NCI-H524 (cell line): Measurements from ENCODE around the gene COX4I2.
"Not testable (repeated sequence)": the region's sequence is repeated elsewhere in the genome, so short reads cannot be mapped to it uniquely, and the experiment has no call there.

Source experiments
- DNase-seq, 2 experiments: peaks; one replicate each; lab custom pipeline; 2025; lab: John Stamatoyannopoulos, UW

The COX4I2 gene

DNA sequence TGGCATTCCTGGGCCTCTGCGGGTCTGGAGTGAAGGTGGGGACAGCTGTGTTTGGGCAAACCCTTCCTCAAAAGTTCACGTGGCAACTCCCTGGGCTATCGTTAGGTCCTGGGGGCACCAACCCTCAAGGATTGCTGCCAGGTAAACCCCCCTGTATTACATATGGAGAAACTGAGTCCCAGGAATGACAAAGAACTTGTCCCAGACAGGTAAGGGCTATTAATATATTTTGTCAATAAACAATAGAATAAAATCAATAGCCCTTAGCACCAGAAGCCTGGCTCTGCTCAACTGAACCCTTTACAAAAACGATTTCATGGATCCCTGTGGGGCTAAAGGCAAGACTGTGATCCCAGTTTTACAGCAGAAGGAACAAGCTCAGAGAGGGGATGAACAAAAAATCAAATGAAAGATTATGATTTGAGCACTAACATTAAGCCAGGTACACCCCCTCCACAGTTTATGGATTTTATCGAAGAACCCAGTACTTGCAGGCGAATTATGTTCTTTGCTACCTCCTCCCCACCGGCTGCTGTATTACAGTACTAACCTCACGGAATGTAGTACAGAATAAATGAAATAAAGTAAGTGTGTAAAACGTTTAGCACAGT is 30.0 kb upstream of the COX4I2 start:
- DNase-seq = peak in 1 of 2 experiments; percentile 50

DNA sequence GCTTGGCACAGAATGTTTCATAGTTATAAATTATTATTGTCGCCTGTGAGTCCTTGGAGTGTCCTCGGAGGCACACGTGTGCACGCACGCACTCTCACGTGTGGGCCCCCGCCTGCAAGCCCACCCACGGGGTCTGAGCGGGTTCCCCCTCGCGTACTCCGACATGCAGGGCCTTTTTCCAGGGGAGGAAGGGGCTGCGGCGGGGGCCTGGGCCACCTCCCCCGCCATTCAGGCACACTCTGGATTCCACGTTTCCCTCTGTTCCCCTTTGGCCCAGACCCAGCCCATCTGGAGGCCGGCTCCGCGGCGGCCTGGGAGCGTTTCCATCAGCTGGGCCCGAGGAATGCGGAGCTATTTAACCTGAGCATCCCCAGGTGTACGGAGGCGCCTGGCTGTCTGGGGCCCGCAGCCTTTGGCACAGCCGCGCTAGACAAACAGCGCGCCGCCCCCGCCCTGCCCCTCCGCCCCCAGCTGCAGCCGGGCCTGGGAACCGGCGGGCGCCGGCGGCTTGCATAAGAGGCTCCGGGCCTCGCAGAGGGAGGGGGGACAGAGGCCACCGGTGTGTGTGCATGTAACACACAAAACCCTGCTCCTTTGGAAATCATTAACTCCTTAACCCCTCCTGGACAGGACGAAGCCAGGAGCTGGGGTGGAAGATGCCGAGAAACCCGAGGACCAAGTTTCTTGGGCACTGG is 29.3 kb upstream of the COX4I2 start:
- peak; percentile 79 to 93 for DNase-seq

DNA sequence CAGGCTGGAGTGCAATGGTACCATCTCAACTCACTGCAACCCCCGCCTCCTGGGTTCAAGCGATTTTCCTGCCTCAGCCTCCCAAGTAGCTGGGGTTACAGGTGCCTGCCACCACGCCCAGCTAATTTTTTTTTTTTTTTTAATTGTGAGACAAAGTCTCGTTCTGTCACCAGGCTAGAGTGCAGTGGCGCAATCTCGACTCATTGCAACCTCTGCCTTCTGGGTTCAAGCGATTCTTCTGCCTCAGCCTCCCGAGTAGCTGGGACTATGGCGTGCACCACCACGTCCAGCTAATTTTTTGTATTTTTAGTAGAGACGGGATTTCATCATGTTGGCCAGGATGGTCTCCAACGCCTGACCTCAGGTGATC is 25.5 kb upstream of the COX4I2 start:
- DNase-seq = not testable (repeated sequence)

DNA sequence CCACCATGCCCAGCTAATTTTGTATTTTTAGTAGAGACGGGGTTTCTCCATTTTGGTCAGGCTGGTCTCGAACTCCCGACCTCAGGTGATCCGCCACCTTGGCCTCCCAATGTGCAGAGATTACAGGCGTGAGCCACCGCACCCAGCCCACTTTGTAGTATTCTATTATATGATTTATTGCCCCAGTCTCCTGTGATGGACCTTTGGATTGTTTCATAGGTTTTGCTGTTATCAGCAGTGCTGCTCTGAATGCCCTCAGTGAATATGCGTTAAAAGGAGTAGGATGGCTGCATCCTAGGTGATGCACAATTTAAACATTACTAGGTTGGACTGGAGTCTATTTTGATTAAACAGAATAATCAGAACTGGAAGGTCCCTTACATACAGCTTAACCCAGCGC is 22.3 kb upstream of the COX4I2 start:
- no peak for DNase-seq

DNA sequence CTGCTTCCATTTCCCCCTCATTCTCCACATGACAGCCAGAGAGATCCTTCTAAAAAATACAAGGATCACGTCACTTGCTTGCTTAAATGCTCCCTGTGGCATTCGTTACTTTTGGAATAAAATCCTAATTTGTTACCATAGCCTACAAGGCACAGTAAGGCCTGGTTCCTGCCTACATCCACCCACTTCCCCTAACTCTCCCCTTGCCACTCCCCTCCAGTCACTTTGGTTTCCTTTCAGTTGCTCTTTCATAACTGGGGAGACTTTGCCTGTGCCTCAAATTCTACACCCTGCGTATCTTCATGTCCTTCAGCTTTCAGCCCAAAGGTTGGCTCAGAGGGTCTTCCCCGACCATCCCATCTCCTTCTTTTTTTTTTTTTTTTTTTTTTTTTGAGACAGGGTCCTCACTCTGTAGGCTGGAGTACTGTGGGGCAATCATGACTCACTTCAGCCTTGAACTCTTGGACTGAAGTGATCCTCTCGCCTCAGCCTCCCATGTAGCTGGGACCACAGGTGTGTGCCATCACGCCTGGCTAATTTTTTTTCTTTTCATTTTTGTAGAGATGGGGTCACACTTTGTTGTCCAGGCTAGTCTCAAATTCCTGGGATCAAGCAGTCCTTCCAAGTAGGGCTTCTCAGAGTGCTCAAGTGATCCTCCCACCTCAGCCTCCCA is 20.1 kb upstream of the COX4I2 start:
- no peak for DNase-seq

DNA sequence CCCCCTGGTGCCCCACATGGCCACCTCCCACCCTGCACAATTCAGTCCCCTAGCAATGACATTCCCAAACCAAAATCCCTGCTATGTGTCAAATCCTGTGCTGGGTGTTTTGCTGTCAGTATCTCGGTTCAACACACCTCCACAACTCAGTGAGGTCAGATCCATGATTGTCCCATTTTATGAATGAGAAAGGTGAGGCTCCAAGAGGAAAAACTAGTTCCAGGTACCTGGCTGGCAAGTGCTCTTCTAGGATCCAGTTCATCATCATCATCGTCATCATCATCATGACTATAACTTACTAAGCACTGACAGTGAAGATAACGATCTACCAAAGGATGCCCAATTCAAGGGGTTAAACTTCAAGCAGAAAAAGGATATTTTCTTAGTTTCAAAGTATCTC is 17.5 kb upstream of the COX4I2 start:
- DNase-seq = no peak

DNA sequence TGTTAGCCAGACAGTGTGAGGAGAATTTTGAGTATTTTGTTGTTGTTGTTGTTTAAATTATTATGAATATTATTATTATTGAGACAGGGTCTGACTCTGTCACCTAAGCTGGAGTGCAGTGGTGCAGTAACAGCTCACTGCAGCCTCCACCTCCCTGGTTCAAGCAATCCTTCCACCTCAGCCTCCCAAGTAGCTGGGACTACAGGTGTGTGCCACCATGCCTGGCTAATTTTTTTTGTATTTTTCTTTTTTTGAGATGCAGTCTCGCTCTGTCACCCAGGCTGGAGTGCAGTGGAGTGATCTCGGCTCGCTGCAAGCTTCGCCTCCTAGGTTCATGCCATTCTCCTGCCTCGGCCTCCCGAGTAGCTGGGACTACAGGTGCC is 14.6 kb upstream of the COX4I2 start:
- DNase-seq = not testable (repeated sequence)

DNA sequence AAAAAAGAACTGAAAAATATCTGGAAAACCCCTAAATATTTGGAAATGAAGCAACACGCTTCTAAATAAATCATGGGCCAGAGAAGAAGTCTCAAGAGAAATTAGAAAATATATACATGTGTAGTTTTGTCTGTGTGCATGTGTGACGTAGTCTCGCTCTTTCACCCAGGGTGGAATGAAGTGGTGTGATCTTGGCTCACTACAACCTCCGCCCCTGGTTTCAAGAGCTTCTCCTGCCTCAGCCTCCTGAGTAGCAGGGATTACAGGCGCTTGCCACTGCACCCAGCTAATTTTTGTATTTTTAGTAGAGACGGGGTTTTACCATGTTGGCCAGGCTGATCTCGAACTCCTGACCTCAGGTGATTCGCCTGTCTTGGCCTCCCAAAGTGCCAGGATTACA is 11.2 kb upstream of the COX4I2 start:
- DNase-seq = not testable (repeated sequence)

DNA sequence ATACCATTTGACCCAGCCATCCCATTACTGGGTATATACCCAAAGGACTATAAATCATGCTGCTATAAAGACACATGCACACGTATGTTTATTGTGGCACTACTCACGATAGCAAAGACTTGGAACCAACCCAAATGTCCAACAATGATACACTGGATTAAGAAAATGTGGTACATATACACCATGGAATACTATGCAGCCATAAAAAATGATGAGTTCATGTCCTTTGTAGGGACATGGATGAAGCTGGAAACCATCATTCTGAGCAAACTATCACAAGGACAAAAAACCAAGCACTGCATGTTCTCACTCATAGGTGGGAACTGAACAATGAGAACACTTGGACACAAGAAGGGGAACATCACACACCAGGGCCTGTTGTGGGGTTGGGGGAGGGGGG is 9.7 kb upstream of the COX4I2 start:
- not testable (repeated sequence) for DNase-seq

DNA sequence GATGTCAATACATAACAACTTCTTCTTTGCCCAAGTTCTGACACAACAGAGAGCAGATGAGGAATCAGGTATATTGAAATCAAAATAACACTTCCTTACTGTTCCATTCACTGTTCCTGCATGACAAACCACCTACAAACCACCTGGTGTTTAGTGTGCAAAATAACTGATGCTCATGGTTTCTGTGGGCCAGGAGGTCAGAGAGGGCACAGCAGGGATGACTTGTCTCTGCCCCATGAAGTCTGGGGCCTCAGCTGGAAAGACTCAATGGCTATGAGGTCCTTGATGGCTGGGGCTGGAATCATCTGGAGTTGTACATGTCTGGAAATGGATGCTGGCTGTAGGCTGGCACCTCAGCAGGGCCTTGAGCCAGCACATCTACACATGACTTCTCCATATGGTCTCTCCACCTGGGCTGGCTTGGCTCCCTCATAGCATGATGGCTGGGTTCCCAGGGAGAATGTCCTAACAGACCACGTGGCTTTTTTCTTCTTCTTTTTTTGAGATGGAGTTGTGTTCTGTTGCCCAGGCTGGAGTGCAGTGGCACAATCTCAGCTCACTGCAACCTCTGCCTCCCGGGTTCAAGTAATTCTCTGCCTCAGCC is 7.4 kb upstream of the COX4I2 start:
- peak; percentile 17 to 65 for DNase-seq

DNA sequence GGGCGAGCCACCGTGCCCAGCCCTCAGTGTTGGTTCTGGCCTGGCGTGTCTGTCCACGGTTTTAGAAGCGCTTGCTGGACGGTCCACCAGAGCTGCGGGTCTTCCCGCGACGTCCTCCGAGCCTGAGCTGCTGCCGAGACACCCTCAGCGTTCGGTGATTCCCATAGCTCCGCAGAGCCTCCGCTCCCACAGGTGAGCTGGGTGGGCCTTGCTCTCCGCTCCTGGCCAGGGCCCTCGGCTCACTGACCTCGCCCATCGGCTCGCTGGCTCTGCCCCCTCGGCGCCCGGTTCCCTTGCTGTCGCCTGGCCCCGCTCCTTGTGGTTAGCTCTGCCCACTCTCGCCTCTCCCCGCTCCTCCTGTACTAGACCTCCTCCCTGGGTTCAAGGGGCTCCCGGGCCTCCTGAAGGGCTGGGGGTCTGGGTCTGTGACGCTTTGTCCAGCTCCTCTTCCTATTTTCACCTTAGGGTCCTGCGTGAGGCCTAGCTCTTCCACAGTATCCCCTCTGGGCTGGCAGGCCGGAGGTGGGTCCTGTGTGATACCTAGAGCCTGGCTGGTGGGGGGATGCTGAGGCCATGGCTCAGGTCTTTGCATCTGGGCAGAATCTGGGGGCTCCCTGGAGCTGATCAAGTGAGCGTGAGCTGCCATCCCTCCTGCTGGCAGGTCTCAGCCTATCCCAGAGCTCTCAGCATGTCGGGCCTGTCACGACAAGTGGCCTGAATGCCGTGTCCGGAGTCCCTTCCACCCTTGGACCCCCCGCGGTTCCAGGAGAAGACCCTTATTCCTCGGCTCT is 5.0 kb upstream of the COX4I2 start:
- no peak for DNase-seq

DNA sequence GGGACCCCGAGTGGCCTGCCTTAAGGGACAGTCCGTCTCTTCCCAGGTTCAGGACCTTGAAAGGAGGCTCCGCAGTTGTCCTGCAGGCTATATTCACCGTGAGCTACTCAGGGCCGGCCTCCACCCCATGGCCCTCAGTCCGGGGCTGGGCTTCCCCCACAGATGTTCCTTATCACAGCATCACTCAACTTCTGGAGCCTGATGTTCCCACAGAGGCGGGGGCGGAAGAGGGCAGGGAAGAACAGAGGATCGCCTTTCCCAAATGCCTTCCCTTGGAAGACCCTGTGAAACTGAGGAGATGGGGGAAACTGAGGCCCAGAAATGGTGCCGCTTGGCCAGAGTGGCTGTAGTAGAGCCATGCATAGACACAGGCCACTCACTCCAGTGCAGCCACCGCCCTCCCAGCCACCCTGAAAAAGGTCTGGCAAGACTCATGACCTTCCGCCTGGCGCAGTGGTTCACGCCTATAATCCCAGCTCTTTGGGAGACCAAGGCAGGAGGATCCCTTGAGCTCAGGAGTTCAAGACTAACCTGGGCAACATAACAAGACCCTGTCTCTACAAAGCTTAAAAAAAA is 4.3 kb upstream of the COX4I2 start:
- DNase-seq = no peak

DNA sequence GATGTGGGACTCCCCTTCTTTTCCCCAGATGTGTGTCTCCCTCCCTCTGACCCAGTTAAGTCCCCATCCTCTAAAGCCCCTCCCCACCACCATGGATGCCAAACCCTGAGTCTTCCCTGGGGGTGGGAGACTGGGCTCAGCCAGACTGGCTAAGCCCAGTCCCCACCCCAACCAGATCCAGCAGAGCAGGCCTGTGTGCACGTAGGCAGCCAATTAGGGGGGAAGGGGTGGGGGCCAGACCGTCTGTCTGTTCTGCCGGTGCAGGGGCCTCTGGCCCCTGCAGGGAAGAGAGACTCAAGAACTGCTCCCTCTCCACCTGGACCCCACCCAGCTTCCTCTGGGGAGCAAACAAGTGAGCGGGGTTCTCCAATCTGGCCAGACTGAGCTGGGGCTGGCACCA is 605 bp downstream of the COX4I2 start:
- peak; percentile 72 to 97 for DNase-seq

DNA sequence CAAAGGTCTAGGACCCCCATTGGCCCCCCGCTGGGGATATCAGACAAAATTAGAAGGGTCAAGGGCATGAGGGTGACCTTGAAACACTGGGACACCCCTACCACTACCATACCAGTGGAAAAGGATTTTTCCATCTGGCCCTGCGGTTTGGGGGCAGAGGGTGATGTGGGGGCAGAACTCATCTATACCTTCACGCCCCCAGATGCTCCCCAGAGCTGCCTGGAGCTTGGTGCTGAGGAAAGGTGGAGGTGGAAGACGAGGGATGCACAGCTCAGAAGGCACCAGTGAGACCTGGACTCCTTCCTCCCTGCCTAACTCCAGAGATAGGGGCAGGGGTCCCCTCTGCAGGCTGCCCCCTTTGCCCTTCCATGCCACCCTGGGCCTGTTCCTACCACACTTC is 1.1 kb downstream of the COX4I2 start:
- no peak for DNase-seq

DNA sequence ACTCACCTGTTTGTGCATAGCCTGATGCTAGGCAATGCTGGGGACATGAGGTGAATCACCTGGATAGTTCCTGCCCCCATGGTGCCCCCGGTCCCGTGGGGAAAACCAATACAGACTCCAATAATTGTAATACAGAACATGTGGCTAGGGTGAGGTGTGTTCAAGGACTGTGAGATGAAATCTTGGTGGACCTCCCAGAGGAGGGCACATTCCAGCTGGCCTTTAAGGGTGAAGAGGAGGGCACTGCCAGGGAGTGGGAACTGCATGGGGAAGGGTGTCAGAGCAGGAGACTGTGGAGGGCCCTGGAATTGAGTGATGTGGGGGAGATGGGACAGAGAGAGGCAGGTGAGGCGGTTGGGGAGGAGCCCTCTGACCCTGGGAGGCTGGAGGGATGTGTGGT is 2.5 kb downstream of the COX4I2 start:
- no peak for DNase-seq

DNA sequence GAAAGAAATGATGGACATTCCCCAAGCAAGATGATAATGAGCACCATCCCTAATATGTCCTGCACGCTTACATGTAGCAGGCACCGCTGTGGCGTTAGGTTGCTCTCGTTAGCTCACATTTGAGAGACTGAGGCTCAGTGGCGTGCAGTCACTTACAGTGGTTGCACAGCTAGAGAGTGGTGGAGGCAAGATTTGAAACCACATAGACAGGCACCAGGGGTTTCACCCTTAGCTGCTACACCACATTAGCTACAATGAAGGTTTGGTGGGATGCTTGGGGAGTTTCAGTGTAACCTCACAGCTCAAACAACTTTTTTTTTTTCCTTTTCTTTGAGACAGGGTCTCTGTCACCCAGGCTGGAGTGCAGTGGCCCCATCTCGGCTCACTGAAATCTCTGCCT is 3.7 kb downstream of the COX4I2 start:
- DNase-seq = no peak

DNA sequence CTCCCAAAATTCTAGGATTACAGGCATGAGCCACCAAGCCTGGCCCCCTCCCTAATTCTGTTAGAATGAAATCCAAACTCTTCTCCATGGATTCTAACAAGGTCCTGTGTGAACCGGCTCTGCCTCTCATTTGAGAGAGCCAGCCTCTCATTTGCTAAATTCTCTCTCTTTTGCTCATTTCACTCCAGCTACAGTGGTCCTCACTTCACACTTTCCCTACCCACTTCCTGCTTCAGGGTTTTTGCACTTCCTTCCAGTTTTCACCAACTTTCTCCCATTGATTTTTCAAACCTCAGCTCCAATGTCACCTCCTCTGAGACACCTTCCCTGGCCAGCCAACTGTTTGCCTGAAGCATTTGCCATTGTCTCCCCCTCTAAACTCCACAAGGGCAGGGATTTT is 5.1 kb downstream of the COX4I2 start:
- DNase-seq = no peak

DNA sequence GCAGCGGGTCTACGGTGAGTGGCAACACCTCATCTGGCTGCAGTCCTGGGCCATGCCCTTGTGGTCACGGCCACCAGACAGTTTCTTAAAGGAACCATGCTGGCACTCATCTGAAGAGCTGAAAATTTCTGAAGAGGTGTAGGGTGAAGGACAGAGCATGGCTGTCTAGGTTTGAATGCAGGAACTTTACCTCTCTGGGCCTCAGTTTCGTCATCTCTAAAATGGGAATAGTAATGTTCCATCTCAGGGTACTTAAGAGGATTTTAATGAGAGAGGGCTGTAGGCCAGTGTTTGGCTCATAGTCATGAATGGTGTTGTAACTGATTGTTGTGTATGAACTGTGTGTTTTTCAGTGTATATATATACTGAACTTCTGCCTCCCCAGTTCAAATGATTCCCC is 5.8 kb downstream of the COX4I2 start:
- DNase-seq = no peak

DNA sequence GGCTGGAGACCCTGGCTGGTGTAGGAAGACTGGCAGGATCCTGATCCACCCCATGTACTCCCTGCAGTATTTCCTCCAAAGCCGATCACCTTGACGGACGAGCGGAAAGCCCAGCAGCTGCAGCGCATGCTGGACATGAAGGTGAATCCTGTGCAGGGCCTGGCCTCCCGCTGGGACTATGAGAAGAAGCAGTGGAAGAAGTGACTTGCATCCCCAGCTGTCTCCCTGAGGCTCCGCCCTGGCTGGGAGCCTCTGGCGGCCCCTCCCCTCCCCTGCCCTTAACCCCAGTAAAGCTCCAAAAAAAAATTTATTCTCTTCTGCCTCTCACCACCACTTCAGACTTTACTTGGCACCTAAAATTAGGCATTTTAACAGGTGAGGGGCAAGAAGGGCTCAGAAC is 7.0 kb downstream of the COX4I2 start:
- DNase-seq = peak; percentile 71 to 84

DNA sequence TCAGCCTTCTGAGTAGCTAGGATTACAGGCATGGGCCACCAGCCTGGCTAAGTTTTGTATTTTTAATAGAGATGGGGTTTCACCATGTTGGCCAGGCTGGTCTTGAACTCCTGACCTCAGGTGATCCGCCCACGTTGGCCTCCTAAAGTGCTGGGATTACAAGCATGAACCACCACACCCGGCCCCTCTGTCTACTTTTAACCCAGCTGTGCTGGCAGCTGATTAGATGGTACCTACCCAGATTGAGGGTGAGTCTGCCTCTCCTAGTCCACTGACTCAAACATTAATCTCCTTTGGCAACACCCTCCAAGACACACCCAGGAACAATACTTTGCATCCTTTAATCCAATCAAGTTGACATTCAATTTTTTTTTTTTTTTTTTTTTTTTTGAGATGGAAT is 10.4 kb downstream of the COX4I2 start:
- DNase-seq = peak in 1 of 2 experiments; percentile 36

DNA sequence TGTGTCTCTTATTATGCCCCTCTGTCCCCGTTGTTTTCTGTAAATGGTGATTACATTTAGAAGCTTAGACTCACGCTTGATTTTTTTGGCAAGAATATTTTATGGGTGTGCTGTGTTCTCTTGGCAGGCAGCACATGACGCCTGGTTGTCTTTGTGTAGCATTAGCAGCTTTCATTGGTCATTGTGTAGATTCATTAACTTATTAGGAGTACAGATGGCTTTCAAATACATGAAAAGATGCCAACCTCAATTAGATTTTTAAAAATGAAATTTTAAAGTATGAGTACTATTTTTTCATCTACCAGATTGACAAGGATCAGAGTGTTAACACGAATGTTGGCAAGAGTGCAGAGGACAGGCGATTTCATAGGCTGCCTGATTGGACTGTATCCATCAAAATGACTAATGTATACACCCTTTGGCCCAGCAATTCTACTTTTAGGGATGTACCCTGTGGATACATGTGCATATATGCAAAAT is 15.2 kb downstream of the COX4I2 start:
- DNase-seq = no peak

DNA sequence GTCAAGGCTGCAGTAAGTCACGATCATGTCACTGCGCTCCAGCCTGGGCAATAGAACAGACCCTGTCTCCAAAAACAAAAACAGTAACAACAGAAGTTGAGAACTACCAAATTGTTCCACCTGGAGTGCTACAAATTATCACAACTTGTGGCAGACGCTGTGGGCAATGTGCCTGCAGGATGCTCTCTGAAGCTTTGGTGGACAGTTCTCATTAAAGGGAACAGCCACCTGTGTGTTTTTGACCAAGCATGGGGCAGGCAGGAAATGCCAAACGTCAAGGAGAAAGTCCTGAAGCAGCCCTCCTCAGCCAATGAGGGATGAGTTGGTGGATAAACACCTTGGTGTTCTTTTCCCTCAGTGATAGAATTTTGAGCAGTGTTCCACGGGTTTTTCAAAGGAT is 15.8 kb downstream of the COX4I2 start:
- no peak for DNase-seq
